GM21360 (cell line): ENCODE data around the gene ASIC4.

Experiments used
- ATAC-seq: cut with Tn5 transposase; IDR thresholded peaks from one replicate; pipeline ENCODE4 v1.9.1; 2021; ENCODE audit warnings: mild to moderate bottlenecking, moderate library complexity; ENCODE audit not compliant: unreplicated experiment

ASIC4 gene

DNA sequence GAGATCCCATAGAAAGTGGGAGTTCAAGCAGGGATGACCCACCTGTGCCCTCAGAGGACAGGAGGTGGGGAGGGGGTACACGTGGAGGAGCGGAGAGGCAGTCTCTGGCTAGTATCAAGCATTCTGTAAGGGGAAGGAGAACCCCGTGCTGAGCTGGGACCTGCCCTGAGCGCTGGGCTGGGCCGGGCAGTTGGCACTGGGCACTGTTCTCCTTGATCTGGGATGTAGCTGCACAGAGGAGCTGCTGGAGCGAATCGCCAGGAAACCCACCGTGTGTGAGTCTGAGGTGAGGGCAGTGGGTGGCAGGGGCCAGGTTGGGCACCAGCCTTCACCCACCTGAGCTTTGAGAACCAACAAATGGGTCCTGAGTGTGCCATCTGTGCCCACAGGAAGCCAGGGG lies 35.4 kb upstream of the ASIC4 start:
- ATAC-seq: no peak

DNA sequence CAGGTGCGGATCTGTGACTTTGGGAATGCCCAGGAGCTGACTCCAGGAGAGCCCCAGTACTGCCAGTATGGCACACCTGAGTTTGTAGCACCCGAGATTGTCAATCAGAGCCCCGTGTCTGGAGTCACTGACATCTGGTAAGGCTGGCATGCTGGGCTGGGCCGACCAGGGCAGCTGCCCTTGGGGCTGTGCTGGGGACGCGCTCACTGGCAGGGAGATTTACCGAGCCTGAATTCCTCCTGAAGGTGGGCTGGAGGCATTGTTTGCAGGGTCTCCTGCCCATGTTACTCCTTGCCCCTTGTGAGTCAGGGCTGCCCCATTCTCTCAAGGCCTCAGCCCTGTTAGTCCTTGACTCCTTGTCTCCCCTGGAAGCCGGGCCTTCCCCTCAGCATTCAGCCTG lies 34.3 kb upstream of the ASIC4 start:
- ATAC-seq: no peak

DNA sequence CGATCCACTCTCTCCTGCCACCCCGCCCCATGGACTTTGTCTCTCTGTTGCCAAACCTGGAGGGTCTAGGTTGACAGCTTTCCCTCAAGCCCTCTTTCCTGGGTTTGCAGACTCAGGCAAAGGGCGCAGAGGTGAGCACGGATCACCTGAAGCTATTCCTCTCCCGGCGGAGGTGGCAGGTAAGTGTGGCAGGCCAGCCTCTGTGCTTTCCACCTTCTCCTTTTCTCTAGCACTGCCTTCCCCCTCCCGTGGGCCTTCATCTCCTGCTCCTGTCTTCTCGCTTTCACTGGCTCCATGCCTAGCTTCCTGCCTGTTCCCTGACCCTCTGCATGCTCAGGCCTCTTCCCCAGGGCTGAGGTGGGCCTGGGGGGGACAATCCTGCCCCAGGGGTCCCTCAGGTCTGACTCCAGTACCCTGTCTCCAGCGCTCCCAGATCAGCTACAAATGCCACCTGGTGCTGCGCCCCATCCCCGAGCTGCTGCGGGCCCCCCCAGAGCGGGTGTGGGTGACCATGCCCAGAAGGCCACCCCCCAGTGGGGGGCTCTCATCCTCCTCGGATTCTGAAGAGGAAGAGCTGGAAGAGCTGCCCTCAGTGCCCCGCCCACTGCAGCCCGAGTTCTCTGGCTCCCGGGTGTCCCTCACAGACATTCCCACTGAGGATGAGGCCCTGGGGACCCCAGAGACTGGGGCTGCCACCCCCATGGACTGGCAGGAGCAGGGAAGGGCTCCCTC lies 31.4 kb upstream of the ASIC4 start:
- ATAC-seq: no peak

DNA sequence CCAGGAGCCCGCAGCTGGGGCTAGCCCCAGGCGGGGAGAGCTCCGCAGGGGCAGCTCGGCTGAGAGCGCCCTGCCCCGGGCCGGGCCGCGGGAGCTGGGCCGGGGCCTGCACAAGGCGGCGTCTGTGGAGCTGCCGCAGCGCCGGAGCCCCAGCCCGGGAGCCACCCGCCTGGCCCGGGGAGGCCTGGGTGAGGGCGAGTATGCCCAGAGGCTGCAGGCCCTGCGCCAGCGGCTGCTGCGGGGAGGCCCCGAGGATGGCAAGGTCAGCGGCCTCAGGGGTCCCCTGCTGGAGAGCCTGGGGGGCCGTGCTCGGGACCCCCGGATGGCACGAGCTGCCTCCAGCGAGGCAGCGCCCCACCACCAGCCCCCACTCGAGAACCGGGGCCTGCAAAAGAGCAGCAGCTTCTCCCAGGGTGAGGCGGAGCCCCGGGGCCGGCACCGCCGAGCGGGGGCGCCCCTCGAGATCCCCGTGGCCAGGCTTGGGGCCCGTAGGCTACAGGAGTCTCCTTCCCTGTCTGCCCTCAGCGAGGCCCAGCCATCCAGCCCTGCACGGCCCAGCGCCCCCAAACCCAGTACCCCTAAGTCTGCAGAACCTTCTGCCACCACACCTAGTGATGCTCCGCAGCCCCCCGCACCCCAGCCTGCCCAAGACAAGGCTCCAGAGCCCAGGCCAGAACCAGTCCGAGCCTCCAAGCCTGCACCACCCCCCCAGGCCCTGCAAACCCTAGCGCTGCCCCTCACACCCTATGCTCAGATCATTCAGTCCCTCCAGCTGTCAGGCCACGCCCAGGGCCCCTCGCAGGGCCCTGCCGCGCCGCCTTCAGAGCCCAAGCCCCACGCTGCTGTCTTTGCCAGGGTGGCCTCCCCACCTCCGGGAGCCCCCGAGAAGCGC lies 30.6 kb upstream of the ASIC4 start:
- ATAC-seq: no peak

DNA sequence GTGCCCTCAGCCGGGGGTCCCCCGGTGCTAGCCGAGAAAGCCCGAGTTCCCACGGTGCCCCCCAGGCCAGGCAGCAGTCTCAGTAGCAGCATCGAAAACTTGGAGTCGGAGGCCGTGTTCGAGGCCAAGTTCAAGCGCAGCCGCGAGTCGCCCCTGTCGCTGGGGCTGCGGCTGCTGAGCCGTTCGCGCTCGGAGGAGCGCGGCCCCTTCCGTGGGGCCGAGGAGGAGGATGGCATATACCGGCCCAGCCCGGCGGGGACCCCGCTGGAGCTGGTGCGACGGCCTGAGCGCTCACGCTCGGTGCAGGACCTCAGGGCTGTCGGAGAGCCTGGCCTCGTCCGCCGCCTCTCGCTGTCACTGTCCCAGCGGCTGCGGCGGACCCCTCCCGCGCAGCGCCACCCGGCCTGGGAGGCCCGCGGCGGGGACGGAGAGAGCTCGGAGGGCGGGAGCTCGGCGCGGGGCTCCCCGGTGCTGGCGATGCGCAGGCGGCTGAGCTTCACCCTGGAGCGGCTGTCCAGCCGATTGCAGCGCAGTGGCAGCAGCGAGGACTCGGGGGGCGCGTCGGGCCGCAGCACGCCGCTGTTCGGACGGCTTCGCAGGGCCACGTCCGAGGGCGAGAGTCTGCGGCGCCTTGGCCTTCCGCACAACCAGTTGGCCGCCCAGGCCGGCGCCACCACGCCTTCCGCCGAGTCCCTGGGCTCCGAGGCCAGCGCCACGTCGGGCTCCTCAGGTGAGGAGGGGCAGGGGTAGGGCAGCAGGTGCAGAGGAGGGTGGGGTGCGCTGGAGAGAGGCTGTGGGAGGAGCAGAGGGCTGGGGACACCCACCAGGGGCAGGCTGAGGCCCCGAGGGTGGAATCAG lies 29.7 kb upstream of the ASIC4 start:
- ATAC-seq: no peak

DNA sequence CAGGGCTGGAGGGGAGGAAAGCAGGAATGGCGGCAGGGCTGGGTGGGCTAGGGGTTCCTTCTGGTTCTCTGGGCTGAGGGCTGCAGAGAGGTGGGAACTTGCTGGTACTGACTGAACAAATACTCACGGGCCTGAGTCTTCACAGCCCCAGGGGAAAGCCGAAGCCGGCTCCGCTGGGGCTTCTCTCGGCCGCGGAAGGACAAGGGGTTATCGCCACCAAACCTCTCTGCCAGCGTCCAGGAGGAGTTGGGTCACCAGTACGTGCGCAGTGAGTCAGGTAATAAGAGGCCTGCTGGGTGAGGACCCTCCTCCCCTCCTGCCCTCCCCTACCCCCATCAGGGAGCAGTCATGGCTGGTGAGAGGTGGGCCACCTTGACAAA lies 29.1 kb upstream of the ASIC4 start:
- no peak for ATAC-seq

DNA sequence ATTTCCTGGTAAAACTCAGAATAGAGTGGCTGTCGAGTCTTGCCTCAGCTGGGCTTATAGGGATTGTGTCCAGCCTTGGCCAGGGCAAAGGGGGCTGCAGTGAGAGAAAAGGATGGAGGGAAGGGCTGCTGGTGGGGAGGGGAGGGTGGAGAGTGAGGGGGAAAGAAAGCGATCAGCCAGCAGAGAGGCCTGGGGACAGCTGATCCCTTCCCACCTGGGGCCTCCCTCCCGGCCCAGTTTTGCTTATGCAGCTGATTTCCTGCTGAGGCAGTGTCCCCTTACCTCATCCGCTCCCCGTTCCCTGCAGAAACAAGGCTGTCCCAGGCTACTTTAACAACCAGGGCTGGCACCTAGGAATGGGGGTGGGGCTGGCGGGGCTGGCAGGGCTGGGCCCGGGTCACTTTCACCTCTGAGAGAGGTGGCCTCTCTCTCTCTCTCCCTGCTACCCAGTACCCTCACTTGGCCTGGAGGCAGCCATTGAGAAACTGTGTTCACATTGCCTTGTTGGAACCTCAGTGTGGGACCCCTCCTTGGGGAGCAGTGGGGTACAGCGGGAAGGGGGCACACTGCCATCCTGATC lies 27.8 kb upstream of the ASIC4 start:
- no peak for ATAC-seq

DNA sequence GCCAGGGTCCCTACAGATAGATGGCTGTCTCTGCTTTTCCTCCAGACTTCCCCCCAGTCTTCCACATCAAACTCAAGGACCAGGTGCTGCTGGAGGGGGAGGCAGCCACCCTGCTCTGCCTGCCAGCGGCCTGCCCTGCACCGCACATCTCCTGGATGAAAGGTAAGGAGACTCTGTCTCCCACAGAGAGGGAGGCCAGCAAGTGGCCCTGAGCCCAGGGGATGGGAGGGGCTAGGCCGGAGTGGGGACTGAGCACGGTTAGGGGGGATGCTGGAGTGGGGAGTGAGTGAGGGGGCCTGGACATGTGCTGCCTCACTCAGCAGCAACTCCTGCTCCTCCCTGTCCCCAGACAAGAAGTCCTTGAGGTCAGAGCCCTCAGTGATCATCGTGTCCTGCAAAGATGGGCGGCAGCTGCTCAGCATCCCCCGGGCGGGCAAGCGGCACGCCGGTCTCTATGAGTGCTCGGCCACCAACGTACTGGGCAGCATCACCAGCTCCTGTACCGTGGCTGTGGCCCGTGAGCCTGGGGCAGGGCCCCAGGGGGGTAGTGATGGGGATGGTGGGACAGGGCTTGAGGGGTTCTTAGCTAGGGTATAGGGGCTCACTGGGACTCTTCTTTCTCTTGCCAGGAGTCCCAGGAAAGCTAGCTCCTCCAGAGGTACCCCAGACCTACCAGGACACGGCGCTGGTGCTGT lies 26.0 kb upstream of the ASIC4 start:
- no peak for ATAC-seq

DNA sequence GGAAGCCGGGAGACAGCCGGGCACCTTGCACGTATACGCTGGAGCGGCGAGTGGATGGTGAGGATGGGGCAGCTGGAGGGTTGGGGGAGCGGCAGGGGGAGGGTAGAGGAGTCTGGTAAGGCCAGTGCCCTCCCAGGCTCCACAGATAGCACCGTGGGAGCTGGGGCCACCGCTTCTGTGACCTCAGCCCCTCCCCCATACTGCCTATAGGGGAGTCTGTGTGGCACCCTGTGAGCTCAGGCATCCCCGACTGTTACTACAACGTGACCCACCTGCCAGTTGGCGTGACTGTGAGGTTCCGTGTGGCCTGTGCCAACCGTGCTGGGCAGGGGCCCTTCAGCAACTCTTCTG lies 25.5 kb upstream of the ASIC4 start:
- no peak for ATAC-seq

DNA sequence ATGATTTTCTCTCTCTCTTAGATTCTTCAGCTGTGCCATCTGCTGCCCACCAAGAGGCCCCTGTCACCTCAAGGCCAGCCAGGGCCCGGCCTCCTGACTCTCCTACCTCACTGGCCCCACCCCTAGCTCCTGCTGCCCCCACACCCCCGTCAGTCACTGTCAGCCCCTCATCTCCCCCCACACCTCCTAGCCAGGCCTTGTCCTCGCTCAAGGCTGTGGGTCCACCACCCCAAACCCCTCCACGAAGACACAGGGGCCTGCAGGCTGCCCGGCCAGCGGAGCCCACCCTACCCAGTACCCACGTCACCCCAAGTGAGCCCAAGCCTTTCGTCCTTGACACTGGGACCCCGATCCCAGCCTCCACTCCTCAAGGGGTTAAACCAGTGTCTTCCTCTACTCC lies 25.0 kb upstream of the ASIC4 start:
- no peak for ATAC-seq

DNA sequence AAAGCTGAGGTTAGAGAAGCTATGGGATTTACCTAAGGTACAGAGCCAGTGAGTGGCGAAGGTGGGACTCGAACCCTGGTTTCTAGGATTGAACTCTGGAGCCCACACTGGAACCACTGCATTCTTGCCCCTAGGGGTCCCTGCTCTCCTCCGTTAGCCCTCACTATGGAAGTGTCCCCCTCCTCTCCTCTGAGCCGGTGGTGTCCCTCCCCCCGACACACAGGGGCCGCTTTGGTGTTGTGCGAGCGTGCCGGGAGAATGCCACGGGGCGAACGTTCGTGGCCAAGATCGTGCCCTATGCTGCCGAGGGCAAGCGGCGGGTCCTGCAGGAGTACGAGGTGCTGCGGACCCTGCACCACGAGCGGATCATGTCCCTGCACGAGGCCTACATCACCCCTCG lies 24.1 kb upstream of the ASIC4 start:
- no peak for ATAC-seq

DNA sequence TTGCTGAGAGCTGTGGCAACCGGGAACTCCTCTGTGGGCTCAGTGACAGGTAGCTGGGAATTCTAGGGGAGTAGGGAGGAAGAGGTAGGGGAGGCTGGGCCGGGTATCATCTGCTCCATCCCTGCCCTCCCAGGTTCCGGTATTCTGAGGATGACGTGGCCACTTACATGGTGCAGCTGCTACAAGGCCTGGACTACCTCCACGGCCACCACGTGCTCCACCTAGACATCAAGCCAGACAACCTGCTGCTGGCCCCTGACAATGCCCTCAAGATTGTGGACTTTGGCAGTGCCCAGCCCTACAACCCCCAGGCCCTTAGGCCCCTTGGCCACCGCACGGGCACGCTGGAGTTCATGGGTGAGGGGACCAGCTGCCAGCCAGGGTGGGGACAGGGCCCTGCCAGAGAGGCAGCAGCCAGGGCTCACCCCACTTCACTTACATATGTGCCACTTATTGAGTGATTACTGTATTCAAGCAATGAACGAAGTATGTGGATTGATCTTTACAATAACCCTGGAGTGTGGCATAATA lies 23.6 kb upstream of the ASIC4 start:
- ATAC-seq: no peak

DNA sequence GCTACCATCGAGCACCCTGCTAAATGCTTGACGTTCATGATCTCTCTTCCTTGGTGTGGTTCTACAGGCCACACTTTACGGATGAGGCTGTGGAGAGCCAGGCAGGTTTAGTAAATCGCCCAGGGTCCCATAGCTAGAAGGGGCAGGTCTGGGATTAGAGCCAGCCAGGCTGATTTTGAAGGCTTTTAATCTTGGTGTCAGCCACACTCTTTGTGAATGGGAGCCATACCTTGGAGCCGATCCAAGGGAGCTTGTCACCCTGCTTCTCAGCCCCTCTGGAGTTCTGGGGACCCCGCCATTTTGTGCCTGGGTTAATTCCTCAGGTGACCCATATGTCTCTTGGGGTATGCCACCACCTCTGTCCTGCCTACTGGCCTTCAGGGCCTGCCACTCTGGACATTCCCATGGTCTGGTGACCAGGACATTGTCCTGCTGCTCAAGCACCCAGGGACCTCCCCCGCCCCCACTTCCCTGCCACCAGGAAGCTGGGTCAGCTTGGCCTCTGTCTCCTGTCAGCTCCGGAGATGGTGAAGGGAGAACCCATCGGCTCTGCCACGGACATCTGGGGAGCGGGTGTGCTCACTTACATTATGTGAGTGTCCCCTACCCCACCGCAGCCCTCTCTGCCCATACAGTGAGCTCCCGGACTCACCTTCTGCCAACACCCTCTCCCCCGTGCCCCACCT lies 22.9 kb upstream of the ASIC4 start:
- ATAC-seq: no peak

DNA sequence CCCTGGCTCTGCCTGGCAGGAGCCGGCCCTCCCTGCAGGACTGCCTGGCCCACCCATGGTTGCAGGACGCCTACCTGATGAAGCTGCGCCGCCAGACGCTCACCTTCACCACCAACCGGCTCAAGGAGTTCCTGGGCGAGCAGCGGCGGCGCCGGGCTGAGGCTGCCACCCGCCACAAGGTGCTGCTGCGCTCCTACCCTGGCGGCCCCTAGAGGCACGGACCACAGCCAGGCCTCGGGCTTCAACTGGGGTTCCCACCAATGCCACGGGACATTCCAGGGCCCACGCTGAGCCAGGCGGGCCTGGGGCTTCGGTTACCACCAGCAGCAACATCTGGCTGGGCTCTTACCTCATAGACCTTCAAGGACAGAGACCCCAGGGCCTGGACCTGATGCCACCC lies 21.7 kb upstream of the ASIC4 start:
- no peak for ATAC-seq

DNA sequence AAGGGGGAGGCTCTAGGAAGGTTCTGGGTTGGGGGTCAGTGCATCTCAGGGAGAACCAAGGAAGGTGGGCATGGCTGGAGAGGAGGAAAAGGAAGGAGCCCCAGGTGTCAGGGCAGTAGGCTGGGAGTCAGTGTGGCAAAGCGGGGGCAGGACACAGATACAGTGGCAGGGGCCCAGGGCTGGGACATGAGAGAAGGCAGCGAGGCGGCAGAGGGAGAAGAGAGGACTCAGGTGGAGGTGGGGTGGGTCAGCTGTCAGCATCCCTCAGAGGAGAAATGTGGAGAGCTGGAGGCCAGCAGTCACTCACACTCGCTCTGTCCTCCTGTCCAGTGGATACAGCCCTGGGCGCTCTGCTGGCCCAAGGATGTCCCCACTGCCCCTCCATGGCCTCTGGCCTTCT lies 21.2 kb upstream of the ASIC4 start:
- no peak for ATAC-seq

DNA sequence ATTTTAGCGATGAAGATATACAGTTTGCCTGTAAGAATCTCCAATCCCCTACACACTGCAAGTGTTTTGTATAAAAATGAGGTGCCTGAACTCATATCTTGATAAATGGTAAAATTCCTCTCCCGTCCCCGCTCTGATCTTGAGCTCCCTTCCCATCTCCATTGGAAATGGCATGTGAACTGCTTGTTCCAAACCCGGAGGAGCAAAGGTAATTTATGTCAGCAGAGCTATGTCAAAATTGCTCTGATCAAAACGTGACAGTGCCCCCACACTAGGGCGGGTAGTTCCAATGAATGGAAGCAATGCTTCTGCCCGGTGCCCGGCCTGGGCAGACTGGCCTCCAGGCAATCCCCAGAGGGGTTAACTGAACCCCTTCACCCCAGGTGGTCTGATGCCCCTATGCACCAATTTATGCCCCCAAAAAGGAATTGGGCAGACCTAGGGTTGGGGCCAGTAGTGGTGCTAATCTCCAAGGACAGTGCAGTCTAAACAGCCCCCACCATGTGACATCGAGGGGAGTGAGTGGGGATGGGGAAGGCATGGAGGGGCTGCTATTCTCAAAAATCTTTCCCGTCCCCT lies 19.2 kb upstream of the ASIC4 start:
- no peak for ATAC-seq

DNA sequence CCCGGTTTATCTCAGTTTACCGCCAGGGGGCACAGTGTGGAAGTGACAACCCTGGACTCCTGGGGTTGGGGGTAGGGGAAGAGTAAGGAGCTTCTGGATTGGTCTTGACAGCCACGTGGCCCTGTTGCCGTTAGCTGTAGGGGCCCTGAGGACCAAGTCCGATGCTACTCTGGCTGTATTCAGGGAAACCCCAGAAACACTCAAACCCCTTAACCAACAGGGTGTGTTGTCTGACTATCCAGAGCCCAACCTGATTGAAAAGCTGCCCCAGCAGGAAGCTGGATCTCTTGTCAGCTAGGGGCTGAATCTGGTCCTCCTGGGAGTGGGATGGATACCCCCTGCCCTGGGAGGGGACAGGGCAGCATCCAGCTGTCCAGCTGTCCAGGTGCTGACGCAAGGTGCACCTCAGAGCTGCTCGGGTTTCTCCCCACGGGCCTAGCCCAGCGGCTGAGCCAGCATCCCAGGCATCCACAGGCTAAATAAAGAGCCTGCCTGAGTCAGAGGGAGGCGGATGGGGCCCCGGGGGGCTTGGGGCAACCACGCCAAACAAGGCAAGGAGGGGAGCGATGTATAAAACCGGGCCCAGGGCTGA lies 18.7 kb upstream of the ASIC4 start:
- peak; percentile 24 for ATAC-seq

DNA sequence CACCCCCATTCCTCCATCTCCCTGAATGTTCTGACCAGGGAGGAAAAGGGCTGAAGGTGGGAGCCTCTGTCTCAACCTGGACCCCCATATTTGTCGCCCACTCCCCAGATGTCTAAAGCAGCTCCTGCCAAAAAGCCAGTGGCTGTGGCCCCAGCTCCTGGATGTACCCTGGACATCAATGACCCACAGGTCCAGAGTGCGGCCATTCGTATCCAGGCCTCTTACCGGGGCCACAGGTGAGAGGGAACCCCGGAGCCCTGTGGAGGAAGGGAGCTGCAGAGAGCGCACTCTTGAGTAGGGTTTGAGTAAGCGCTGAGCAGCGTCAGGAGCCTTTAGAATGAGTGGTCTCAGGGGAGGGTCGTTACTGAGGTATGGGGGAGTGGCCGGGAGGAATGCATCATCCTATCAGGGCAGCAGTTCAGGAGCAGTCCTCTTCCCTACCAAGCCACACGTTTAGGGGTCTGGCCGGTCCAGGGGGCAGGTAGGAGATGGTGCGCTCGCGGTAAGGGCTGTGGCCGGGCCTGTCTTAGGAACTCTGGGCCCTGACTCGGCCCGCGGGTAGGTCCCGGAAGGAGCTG lies 17.9 kb upstream of the ASIC4 start:
- ATAC-seq: no peak
